Parathyroid adenoma (tissue), 2 donors: Measurements from ENCODE around the gene NECTIN1.

Source experiments
- H2AFZ ChIP-seq: fragments of 300-600 bp; sonication (generic); one replicate; pipeline ENCODE4 v1.7.0; 2017; ENCODE audit warnings: antibody characterized with exemption, mild to moderate bottlenecking
- H3K27ac ChIP-seq: fragments of 300-600 bp; sonication (generic); one replicate; pipeline ENCODE4 v1.7.0; 2017
- H3K27me3 ChIP-seq: fragments of 300-600 bp; sonication (generic); one replicate; pipeline ENCODE4 v1.7.0; 2017; ENCODE audit warnings: low read length; ENCODE audit not compliant: control insufficient read depth, insufficient read depth
- H3K36me3 ChIP-seq: fragments of 300-600 bp; sonication (generic); one replicate; pipeline ENCODE4 v1.7.0; 2017; ENCODE audit warnings: low read length; ENCODE audit not compliant: control insufficient read depth, insufficient read depth
- H3K4me1 ChIP-seq: fragments of 300-600 bp; sonication (generic); one replicate; pipeline ENCODE4 v1.7.0; 2017; ENCODE audit warnings: control low read depth
- H3K4me2 ChIP-seq: fragments of 300-600 bp; sonication (generic); one replicate; pipeline ENCODE4 v1.7.0; 2017; ENCODE audit warnings: low read length
- H3K4me3 ChIP-seq: fragments of 300-600 bp; sonication (generic); one replicate; pipeline ENCODE4 v1.7.0; 2017; ENCODE audit warnings: low read depth, low read length
- H3K79me2 ChIP-seq: fragments of 300-600 bp; sonication (generic); one replicate; pipeline ENCODE4 v1.7.0; 2017; ENCODE audit warnings: control low read depth
- H3K9ac ChIP-seq: fragments of 300-600 bp; sonication (generic); one replicate; pipeline ENCODE4 v1.7.0; 2017; ENCODE audit warnings: mild to moderate bottlenecking
- H3K9me3 ChIP-seq: fragments of 300-600 bp; sonication (generic); one replicate; pipeline ENCODE4 v1.7.0; 2017; ENCODE audit warnings: low read length; ENCODE audit not compliant: control insufficient read depth
- CTCF ChIP-seq: fragments of 300-600 bp; sonication (generic); IDR thresholded peaks from one replicate; pipeline ENCODE4 v1.7.0; 2017; ENCODE audit warnings: antibody characterized with exemption, mild to moderate bottlenecking
- donor health status: primary hyperparathyroidism.

NECTIN1 gene

DNA sequence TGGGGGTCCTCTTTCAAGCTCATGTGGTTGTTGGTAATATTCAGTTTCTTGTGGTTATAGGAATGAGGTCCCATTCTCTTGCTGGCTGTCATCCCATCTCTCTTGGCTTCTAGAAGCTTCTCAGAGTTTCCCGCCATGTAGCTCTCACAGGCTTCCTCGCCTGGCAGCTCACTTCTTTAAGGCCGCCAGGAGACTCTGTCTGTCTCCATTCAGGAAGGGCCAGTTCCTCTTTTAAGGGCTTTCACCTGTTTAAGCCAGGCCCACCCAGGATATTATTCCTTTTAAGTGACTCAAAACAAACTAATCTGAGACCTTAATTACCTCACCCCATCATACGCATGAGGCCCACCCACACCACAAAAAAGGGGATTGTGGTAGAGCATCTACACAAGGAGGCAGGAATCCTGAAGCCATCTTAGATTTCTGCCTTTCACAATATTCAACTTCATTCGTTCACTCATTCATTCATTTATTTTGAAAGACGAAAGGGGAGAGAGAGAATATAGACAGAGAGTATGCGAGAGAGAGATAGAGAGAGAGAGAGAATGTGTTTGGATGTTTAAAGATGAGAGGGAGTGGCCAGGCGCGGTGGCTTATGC lies 42.3 kb upstream of the NECTIN1 start:
- H3K4me2 ChIP-seq: no peak overlapping the region
- H3K36me3 ChIP-seq: no peaks in the 10 kb centered on the region
- no peaks in the 10 kb centered on the region for H3K27me3 ChIP-seq
- peaks cover 1% of the 10 kb centered on the region for H3K4me1 ChIP-seq
- no peak overlapping the region for H3K9ac ChIP-seq
- H2AFZ ChIP-seq: no peak overlapping the region
- TF ChIP-seq CTCF: no peak
- H3K27ac ChIP-seq: no peak overlapping the region
- H3K79me2 ChIP-seq: no peaks in the 10 kb centered on the region
- H3K4me3 ChIP-seq: no peak overlapping the region
- H3K9me3 ChIP-seq: no peaks in the 10 kb centered on the region

DNA sequence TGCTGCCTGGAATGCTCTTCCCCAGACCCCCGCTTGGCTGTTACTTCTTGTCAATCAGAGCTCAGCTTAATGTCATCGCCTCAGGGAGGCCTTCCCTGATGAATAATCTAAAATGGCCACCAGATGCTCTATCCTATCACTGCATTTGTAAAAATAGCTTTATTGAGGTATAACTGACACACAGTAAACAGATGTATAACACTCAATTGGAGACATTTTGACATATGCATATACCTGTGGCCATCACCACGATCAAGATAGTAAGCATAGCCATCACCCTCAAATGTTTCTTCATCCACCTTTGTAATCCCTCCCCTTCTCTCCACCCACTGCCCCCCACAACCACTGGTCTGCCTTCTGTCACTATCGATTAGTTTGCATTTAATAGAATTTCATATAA lies 36.6 kb upstream of the NECTIN1 start:
- no peak overlapping the region for H3K4me3 ChIP-seq
- no peak overlapping the region for H2AFZ ChIP-seq
- H3K79me2 ChIP-seq: no peaks in the 10 kb centered on the region
- H3K27me3 ChIP-seq: no peaks in the 10 kb centered on the region
- no peak for TF ChIP-seq CTCF
- H3K4me2 ChIP-seq: no peak overlapping the region
- H3K27ac ChIP-seq: no peak overlapping the region
- H3K36me3 ChIP-seq: no peaks in the 10 kb centered on the region
- H3K9ac ChIP-seq: no peak overlapping the region
- H3K9me3 ChIP-seq: no peaks in the 10 kb centered on the region
- no peaks in the 10 kb centered on the region for H3K4me1 ChIP-seq

- Histone ChIP-seq H3K79me2 (no peaks in the 10 kb centered on the region), H3K27me3 (no peaks in the 10 kb centered on the region), H3K4me3 (no peak overlapping the region), H3K27ac (no peak overlapping the region), H3K9ac (no peak overlapping the region), H3K4me2 (no peak overlapping the region), H3K9me3 (no peaks in the 10 kb centered on the region), H3K36me3 (no peaks in the 10 kb centered on the region), H3K4me1 (no peaks in the 10 kb centered on the region), H2AFZ (no peak overlapping the region)
- TF ChIP-seq CTCF: no peak
These were observed 35.3 kb upstream of the NECTIN1 start for GRCh38 chr11:119764108-119764868.

- no peaks in the 10 kb centered on the region for H3K9me3 ChIP-seq
- H2AFZ ChIP-seq: no peak overlapping the region
- no peak overlapping the region for H3K4me3 ChIP-seq
- H3K79me2 ChIP-seq: no peaks in the 10 kb centered on the region
- H3K36me3 ChIP-seq: no peaks in the 10 kb centered on the region
- no peak for TF ChIP-seq CTCF
- H3K27ac ChIP-seq: no peak overlapping the region
- no peaks in the 10 kb centered on the region for H3K4me1 ChIP-seq
- no peaks in the 10 kb centered on the region for H3K27me3 ChIP-seq
- no peak overlapping the region for H3K4me2 ChIP-seq
- H3K9ac ChIP-seq: no peak overlapping the region
These were observed 34.2 kb upstream of the NECTIN1 start for GRCh38 chr11:119763071-119763728.
